GM23338 (cell line): Measurements from ENCODE around the gene SQSTM1. TPM values are rescaled to one million over a fixed set of nuclear protein-coding genes. Genes with fewer than 3 reads are reported as not detected.

Experiments used
- ATAC-seq: fragments of 200-7000 bp; cut with Tn5 transposase; 3 replicates; pipeline ENCODE4 v1.9.1; 2020
- DNase-seq: peaks from one replicate; pipeline ENCODE4 v3.0.0-alpha.2; 2015; ENCODE audit warnings: low spot score
- H2AFZ ChIP-seq: fragments of 200-600 bp; sonication (generic); 2 replicates; pipeline ENCODE4 v1.8.0; 2016; ENCODE audit warnings: antibody characterized with exemption, mild to moderate bottlenecking, moderate library complexity
- H3F3A ChIP-seq: fragments of 200-600 bp; sonication (generic); replicated peaks from 2 replicates; pipeline ENCODE4 v1.8.0; 2017; ENCODE audit warnings: antibody characterized with exemption, mixed run types, low read depth
- H3K27ac ChIP-seq: fragments of 200-600 bp; sonication (generic); 2 replicates; pipeline ENCODE4 v1.6.1; 2016; ENCODE audit warnings: low read depth
- H3K27me3 ChIP-seq: fragments of 200-600 bp; sonication (generic); 2 replicates; pipeline ENCODE4 v1.8.0; 2016; ENCODE audit warnings: mild to moderate bottlenecking, mixed run types, moderate library complexity; ENCODE audit not compliant: insufficient read depth
- H3K36me3 ChIP-seq: fragments of 200-600 bp; sonication (generic); 2 replicates; pipeline ENCODE4 v1.8.0; 2016; ENCODE audit warnings: mild to moderate bottlenecking; ENCODE audit not compliant: insufficient read depth
- H3K4me1 ChIP-seq: fragments of 200-600 bp; sonication (generic); 2 replicates; pipeline ENCODE4 v1.8.0; 2016; ENCODE audit warnings: mild to moderate bottlenecking, moderate library complexity; ENCODE audit not compliant: insufficient read depth
- H3K4me2 ChIP-seq: fragments of 200-600 bp; sonication (generic); 2 replicates; pipeline ENCODE4 v1.7.1; 2017; ENCODE audit warnings: mixed run types
- H3K4me3 ChIP-seq: fragments of 200-600 bp; sonication (generic); 2 replicates; pipeline ENCODE4 v1.6.1; 2016; ENCODE audit warnings: mixed run types
- H3K79me2 ChIP-seq: fragments of 200-600 bp; sonication (generic); replicated peaks from 2 replicates; pipeline ENCODE4 v1.8.0; 2017; ENCODE audit warnings: mild to moderate bottlenecking; ENCODE audit not compliant: insufficient read depth
- H3K9me2 ChIP-seq: fragments of 200-600 bp; sonication (generic); 2 replicates; pipeline ENCODE4 v1.8.0; 2017; ENCODE audit not compliant: insufficient read depth
- H4K20me1 ChIP-seq: fragments of 200-600 bp; sonication (generic); replicated peaks from 2 replicates; pipeline ENCODE4 v1.8.0; 2017; ENCODE audit warnings: mild to moderate bottlenecking; ENCODE audit not compliant: insufficient read depth
- H3K27ac Mint-ChIP-seq: 2 replicates; pipeline ENCODE4 v1.8.0; 2020; ENCODE audit warnings: inconsistent platforms, mild to moderate bottlenecking, moderate library complexity, mixed read lengths
- H3K27me3 Mint-ChIP-seq: 3 replicates; pipeline ENCODE4 v1.8.0; 2022; ENCODE audit warnings: low read depth, mild to moderate bottlenecking, moderate library complexity, mixed read lengths, inconsistent platforms; ENCODE audit not compliant: insufficient read depth, poor library complexity
- H3K36me3 Mint-ChIP-seq: 3 replicates; pipeline ENCODE4 v1.8.0; 2021; ENCODE audit warnings: low read depth, mild to moderate bottlenecking, inconsistent platforms, moderate library complexity, mixed read lengths
- H3K4me1 Mint-ChIP-seq: 3 replicates; pipeline ENCODE4 v1.8.0; 2020; ENCODE audit warnings: mild to moderate bottlenecking, inconsistent platforms, mixed read lengths
- H3K4me3 Mint-ChIP-seq: 3 replicates; pipeline ENCODE4 v1.8.0; 2021; ENCODE audit warnings: moderate library complexity, mild to moderate bottlenecking, inconsistent platforms, mixed read lengths
- H3K9me3 Mint-ChIP-seq: 3 replicates; pipeline ENCODE4 v1.8.0; 2020; ENCODE audit warnings: moderate library complexity, mild to moderate bottlenecking, inconsistent platforms, mixed read lengths
- CREB1 ChIP-seq: fragments of 250-450 bp; sonication (Bioruptor Pico); IDR thresholded peaks from 2 replicates; pipeline ENCODE4 v1.5.0; 2020; ENCODE audit warnings: low read depth, mild to moderate bottlenecking, moderate library complexity
- EZH2 ChIP-seq: fragments of 200-600 bp; sonication (generic); IDR thresholded peaks from one replicate; pipeline ENCODE4 v1.8.0; 2017; ENCODE audit warnings: antibody characterized with exemption, mild to moderate bottlenecking, low read depth; ENCODE audit not compliant: unreplicated experiment
- EZH2phosphoT487 ChIP-seq: fragments of 200-600 bp; sonication (generic); IDR thresholded peaks from one replicate; pipeline ENCODE4 v1.8.1; 2018; ENCODE audit warnings: antibody characterized with exemption; ENCODE audit not compliant: unreplicated experiment
- NANOG ChIP-seq: IDR thresholded peaks from 2 replicates; pipeline ENCODE4 v1.6.1; 2016; ENCODE audit warnings: antibody characterized with exemption, borderline replicate concordance
- REST ChIP-seq: IDR thresholded peaks from one replicate; pipeline ENCODE4 v1.6.1; 2018; ENCODE audit warnings: antibody characterized with exemption; ENCODE audit not compliant: unreplicated experiment
- STAT1 ChIP-seq: IDR thresholded peaks from one replicate; pipeline ENCODE4 v1.6.1; 2016; ENCODE audit warnings: antibody characterized with exemption; ENCODE audit not compliant: unreplicated experiment
- ZNF114 ChIP-seq: fragments of 250-450 bp; sonication (Bioruptor Pico); IDR thresholded peaks from 2 replicates; pipeline ENCODE4 v1.5.0; 2020; ENCODE audit warnings: mild to moderate bottlenecking, moderate library complexity
- ZNF331 ChIP-seq: fragments of 250-450 bp; sonication (Bioruptor Pico); IDR thresholded peaks from 2 replicates; pipeline ENCODE4 v1.5.0; 2020; ENCODE audit warnings: low read depth, mild to moderate bottlenecking, moderate library complexity
- polyA plus RNA-seq: library from polyadenylated mRNA; unstranded; fragments of >200 nt; fragmentation: Nextera tagmentation; extraction: Ambion mirVana; gene quantifications from 2 replicates; pipeline ENCODE4 v1.2.1, GENCODE V29; 2016
- total RNA-seq: library from RNA; depleted of rRNA; stranded (reverse); fragments of >200 nt; shearing (Covaris generic); gene quantifications from 2 replicates; pipeline ENCODE4 v1.2.3, GENCODE V29; 2014
- TF ChIP-seq, protein P1 (sequence below), 2 experiments: fragments of 200-600 bp in 1 of 2; sonication (generic) in 1 of 2; conservative IDR thresholded peaks; 2 replicates each; pipeline versions ENCODE4 v1.5.1 to v1.6.1; 2016 to 2017; ENCODE audit warnings: antibody characterized with exemption in 2 of 2, low read depth in 2 of 2, mild to moderate bottlenecking in 2 of 2, moderate library complexity in 1 of 2
- TF ChIP-seq, protein P2 (sequence below): fragments of 250-450 bp; sonication (Bioruptor Pico); IDR thresholded peaks from 2 replicates; pipeline ENCODE4 v1.5.0; 2020; ENCODE audit warnings: mild to moderate bottlenecking, moderate library complexity

The SQSTM1 gene
- total and polyA plus RNA-seq, 2 experiments from 2014 or later, result 58.0 to 92.6 TPM

- TF ChIP-seq, protein P1, sequence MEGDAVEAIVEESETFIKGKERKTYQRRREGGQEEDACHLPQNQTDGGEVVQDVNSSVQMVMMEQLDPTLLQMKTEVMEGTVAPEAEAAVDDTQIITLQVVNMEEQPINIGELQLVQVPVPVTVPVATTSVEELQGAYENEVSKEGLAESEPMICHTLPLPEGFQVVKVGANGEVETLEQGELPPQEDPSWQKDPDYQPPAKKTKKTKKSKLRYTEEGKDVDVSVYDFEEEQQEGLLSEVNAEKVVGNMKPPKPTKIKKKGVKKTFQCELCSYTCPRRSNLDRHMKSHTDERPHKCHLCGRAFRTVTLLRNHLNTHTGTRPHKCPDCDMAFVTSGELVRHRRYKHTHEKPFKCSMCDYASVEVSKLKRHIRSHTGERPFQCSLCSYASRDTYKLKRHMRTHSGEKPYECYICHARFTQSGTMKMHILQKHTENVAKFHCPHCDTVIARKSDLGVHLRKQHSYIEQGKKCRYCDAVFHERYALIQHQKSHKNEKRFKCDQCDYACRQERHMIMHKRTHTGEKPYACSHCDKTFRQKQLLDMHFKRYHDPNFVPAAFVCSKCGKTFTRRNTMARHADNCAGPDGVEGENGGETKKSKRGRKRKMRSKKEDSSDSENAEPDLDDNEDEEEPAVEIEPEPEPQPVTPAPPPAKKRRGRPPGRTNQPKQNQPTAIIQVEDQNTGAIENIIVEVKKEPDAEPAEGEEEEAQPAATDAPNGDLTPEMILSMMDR (conservative IDR thresholded peaks at IDR 0.05; ENCODE audit: low read depth in 2 of 2), result no peak
- TF ChIP-seq EZH2 (no peak), ZNF331 (CRISPR knock-in tag) (no peak), ZNF114 (CRISPR knock-in tag) (no peak)
Observed at GRCh38 chr5:179792612-179793467, 27.9 kb upstream of the SQSTM1 start (continued).

GRCh38 chr5:179793468-179794139, 27.1 kb upstream of the SQSTM1 start, which contains the start of gene LTC4S:
Gene LTC4S, plus strand, starts transcription at chr5:179793986. Its CDS starts 95 bp downstream, at chr5:179794081.
- Histone ChIP-seq H3K9me2 (no peaks in the 10 kb centered on the region), H3K79me2 (no peaks in the 10 kb centered on the region), H3K27me3 (no peaks in the 10 kb centered on the region), H3K36me3 (no peaks in the 10 kb centered on the region; the same call in 1 of the 2 replicates), H2AFZ (no peak within 1 kb of the TSS), H3K4me1 (peaks cover 11% of the 10 kb centered on the region; the same call in 1 of the 2 replicates), H3F3A (peaks cover 10% of the 10 kb centered on the region), H3K4me3 (peak within 1 kb of the TSS; percentile 84), H3K27ac (no peak within 1 kb of the TSS), H4K20me1 (no peaks in the 10 kb centered on the region; the same call in 1 of the 2 replicates), H3K4me2 (peak within 1 kb of the TSS; percentile 89)
- DNase-seq (no peak), ATAC-seq (no peak)
- Mint-ChIP-seq H3K9me3 (peaks cover 4% of the 10 kb centered on the region; the same call in 2 of the 3 replicates), H3K4me3 (peak within 1 kb of the TSS; percentile 75), H3K27me3 (peaks cover 12% of the 10 kb centered on the region), H3K4me1 (peaks cover 13% of the 10 kb centered on the region; the same call in 2 of the 3 replicates), H3K27ac (no peak within 1 kb of the TSS), H3K36me3 (peaks cover 18% of the 10 kb centered on the region)
- no peak for TF ChIP-seq CREB1 (CRISPR knock-in tag)
- no peak for TF ChIP-seq ZNF114 (CRISPR knock-in tag)
- TF ChIP-seq REST, result no peak
- no peak for TF ChIP-seq EZH2
- no peak for TF ChIP-seq NANOG
- TF ChIP-seq EZH2phosphoT487, result no peak
- TF ChIP-seq, protein P2, sequence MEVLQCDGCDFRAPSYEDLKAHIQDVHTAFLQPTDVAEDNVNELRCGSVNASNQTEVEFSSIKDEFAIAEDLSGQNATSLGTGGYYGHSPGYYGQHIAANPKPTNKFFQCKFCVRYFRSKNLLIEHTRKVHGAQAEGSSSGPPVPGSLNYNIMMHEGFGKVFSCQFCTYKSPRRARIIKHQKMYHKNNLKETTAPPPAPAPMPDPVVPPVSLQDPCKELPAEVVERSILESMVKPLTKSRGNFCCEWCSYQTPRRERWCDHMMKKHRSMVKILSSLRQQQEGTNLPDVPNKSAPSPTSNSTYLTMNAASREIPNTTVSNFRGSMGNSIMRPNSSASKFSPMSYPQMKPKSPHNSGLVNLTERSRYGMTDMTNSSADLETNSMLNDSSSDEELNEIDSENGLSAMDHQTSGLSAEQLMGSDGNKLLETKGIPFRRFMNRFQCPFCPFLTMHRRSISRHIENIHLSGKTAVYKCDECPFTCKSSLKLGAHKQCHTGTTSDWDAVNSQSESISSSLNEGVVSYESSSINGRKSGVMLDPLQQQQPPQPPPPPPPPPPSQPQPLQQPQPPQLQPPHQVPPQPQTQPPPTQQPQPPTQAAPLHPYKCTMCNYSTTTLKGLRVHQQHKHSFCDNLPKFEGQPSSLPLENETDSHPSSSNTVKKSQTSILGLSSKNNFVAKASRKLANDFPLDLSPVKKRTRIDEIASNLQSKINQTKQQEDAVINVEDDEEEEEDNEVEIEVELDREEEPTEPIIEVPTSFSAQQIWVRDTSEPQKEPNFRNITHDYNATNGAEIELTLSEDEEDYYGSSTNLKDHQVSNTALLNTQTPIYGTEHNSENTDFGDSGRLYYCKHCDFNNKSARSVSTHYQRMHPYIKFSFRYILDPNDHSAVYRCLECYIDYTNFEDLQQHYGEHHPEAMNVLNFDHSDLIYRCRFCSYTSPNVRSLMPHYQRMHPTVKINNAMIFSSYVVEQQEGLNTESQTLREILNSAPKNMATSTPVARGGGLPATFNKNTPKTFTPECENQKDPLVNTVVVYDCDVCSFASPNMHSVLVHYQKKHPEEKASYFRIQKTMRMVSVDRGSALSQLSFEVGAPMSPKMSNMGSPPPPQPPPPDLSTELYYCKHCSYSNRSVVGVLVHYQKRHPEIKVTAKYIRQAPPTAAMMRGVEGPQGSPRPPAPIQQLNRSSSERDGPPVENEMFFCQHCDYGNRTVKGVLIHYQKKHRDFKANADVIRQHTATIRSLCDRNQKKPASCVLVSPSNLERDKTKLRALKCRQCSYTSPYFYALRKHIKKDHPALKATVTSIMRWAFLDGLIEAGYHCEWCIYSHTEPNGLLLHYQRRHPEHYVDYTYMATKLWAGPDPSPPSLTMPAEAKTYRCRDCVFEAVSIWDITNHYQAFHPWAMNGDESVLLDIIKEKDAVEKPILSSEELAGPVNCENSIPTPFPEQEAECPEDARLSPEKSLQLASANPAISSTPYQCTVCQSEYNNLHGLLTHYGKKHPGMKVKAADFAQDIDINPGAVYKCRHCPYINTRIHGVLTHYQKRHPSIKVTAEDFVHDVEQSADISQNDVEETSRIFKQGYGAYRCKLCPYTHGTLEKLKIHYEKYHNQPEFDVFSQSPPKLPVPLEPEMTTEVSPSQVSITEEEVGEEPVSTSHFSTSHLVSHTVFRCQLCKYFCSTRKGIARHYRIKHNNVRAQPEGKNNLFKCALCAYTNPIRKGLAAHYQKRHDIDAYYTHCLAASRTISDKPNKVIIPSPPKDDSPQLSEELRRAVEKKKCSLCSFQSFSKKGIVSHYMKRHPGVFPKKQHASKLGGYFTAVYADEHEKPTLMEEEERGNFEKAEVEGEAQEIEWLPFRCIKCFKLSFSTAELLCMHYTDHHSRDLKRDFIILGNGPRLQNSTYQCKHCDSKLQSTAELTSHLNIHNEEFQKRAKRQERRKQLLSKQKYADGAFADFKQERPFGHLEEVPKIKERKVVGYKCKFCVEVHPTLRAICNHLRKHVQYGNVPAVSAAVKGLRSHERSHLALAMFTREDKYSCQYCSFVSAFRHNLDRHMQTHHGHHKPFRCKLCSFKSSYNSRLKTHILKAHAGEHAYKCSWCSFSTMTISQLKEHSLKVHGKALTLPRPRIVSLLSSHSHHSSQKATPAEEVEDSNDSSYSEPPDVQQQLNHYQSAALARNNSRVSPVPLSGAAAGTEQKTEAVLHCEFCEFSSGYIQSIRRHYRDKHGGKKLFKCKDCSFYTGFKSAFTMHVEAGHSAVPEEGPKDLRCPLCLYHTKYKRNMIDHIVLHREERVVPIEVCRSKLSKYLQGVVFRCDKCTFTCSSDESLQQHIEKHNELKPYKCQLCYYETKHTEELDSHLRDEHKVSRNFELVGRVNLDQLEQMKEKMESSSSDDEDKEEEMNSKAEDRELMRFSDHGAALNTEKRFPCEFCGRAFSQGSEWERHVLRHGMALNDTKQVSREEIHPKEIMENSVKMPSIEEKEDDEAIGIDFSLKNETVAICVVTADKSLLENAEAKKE, result no peak
- TF ChIP-seq STAT1, result no peak
